ENCODE data around the gene SLC5A10.
A peak's percentile ranks its signal among the peaks of the same experiment; 100 is the strongest.

The SLC5A10 gene

DNA sequence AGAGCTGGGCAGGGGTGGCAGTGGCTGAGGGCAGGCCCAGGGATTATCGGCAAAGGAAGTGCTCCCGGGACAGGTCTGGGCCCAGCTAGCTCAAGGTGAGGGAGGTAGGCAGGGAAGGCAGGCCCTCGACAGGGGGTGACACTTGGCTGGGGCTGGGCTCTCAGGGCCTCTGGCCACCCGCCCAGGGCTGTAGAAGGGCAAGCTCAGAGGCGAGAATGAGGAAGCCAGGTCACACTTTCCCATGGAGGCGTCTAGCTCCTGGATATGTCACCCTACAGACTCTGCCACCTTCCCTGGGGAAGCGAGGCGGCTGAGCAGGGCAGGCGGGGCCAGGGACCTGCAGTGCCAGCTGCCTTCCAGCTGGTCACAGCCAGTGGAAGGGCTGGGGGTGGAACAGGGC lies 33.5 kb downstream of the SLC5A10 start:
- DNase-seq (ENCODE audit: low read depth) = no peak

DNA sequence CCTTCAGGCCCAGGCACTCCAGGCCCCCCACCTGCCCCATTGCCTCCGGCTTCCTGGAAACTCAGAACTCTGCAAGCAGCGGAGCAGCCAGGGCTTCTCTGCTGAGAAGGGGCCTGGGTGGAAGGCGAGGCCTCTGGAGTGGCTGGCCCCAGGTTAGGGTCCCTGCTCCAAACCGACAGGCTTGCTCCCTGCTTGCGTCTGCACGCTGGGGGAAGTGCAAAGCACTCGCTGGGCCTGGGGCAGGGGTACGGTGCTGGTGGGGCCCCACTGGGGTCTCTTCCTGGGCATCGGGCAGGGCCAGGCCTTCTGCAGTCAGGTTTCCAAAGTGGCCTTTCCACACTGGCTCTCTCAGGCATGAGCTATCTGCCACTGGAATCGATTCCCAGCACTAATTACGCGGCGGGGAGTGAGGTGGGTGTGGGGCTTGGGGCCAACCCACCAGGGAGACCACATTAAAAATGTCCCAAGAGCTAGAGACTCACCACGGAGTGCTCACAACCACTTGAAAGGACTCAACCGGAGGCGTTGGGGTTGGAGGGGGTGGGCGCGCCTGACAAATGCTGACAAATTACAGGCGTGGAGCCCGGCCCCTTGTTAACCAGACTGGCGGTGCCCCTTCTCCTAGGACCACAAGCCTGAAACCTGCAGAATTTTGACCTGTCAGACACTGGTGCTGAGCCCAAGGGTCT lies 34.7 kb downstream of the SLC5A10 start:
- DNase-seq (ENCODE audit: low read depth) = no peak

DNA sequence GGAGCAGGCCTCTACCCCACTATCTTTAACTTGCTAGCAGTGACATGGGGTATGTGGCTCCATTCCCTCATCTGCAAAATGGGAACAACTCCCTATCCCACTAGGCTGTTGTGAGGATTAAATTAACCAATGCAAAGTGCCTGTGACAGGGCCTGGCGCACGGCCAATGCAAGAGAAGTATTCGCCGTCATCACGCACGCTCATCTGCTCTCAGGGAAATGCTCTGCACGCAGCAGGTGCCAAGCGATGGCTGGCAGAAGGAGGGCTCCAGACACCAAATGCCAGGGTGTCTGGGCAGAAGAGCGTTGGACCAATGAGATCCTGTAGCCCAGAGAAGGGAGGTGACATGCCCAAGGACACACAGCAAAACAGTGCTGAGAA lies 35.3 kb downstream of the SLC5A10 start:
- DNase-seq (ENCODE audit: low read depth) = no peak

DNA sequence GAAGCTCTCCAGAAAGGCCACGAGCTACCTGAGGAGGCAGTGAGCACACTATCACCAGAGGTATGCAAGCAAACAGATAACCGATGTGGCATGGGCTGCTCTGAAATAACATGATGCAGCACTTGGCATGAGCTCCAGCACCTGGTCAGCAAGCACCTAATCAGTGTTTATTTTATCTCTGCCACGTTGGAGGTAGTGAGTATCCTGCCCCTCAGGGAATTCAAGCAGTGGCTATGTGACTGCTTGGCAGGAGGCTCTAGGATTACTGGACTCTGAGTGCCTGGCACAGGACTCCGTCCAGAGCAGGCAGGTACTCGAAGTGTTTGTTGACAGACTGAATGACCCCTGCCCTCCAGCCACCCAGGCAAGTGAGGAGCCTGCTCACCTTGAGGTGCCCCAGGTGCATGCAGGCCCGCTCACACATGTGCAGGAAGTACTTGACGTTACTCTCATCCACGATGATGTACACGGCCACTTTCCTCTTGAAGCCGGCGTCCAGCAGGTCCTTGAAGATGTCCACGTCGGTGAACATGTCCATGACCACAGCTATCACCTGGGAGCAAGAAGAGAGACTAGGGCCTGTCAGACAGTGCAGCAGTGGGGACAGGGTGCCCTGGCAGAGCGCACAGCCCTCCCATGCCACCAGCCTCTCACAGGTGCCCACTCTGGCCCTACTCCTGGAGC lies 36.0 kb downstream of the SLC5A10 start:
- no peak for DNase-seq (ENCODE audit: low read depth)

DNA sequence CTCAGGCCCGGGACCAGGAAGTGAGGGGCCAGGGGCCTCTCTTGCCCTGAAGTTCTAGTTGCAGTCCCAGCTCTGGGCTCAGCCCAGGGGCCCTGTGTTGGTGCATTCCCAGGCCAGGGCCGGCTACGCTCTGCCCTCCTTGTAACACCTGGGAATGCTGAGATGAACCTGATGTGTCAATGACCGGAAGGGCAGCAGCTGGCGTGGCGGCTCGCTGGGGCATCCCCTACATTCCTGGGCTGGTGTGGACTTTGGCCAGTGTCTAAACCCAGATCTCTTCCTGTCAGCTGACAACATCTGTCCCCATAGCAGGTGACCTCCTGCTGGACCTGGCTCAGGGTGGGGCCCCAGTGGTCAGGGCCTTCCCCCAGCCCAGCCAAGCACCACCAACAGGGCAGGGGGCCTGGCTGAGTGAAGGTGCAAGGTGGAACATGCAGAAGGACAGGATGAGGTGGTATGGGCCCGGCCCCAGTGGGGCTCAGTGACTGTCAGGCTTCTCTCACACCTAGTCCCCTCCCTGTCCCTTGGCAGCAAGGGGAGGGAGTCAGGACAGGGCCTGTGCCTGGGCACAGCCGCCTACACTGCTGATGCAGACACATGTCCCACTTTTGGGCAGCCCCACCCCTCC lies 36.7 kb downstream of the SLC5A10 start:
- no peak for DNase-seq (ENCODE audit: low read depth)

DNA sequence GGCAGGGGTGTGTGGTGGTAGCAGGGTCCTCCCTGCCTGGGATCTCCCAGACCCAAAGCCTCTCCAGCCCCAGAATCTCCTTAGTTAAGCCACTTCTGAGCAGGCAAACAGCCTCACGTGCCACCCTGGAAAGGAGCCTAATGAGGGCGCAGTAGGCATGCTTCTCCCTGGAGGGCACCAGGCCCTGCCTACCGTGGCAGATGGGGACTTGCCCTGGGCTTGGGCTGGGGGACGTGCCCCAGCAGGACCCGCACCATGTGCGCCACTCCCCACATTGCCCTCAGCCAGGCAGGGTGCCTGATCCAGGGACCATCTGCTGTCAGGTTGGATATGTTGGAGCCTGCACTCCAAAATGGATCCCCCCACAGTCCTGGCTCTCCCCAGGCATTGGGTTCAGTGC lies 38.4 kb downstream of the SLC5A10 start:
- no peak for DNase-seq (ENCODE audit: low read depth)

DNA sequence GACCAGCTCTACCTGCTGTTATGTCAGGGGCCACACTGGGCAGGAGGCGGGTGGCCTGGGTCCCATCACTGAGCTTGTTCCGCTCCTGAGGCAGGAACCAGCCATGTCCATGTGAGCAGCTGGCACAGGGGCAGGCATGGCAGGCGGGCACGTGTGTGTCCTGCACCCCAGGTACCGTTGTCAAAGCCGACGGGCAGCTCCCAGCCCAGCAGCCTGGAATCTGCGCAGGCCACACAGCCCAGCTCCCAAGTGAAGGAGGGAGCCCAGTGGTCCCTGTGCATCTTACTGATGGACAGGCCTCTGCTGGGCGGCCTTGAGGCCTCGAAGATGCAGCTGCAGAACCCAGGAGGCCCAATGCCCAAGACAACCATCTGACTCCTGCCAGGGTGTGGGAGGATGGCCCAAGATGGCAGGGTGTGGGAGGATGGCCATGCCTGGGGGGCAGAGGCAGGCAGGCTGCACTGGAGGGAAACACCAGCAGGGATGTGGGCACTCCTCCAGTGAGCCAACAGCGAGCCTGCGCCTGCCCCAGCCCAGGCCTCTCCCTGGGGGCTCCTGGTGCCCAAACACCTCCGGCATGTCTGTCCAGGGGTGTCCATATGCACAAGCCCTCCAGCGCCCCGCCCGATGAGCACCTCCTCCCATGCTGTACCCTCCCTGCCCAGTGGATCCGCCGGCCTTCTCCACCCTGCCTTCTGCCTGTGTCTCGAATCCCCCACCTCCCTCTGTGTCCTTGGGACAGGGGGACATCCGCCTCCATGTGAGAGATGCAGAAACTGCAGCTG lies 39.8 kb downstream of the SLC5A10 start:
- no peak for DNase-seq (ENCODE audit: low read depth)

DNA sequence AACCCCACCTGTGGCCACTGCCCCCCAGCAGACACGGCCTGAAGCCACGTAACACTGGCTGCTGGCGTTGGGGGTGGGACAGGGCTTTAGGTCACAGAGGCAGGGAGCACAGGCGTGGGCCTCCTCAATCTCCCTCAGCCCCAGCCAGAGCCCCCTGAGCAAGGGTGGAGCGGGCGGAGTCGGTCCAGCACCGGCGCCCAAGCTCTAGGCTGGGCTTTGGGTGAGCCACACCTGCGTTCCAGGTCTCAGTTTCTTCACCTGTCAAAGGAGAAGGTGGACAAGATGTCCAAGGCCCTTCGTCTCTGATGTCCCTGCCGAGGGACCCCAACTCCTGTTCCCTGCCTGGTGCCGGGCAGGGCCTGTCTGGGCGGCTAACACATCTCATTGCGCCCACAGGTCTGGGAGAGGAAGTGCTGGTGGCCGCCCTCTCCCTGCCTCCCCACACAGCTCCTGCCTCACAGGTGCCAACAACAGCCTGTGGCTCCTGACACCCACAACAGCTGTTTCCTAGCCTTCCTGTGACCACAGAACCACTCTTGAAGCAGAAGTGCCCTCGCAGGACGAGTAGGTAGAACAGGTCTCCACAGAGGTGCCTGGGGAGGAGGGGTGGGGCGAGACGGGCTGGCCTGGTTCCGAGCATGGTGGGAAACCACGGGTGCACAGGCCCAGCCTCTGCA lies 40.6 kb downstream of the SLC5A10 start:
- DNase-seq (ENCODE audit: low read depth) = no peak

DNA sequence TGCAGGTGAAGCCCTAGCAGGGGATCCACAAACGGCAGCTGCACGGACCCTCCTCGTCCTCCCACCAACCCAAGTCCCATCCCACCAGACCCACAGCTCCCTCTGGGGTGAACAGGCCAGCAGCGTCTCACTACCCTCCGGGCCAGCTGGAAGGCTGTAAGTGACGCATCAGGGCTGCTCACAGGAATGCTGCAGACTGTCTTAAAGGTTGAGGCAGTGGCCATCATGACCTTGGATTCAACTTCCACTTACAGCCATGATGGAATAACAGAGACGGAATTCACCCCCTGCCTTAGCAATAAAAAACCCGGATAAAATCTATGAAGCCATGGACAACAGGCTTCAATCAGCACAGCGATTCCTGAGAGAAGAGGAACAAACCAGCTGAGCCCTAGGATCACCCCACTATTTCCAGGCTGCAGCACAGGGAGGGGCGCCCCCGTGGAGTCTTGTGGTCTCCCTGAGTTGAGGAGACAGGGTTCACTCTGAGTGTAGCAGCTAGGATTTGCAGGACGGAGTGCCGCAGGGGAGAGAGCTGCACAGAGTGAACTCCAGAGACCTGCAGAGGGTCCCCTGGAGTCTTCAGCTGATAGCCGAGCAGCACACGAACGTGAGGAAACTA lies 42.1 kb downstream of the SLC5A10 start:
- peak; percentile 90 for DNase-seq (ENCODE audit: low read depth)

DNA sequence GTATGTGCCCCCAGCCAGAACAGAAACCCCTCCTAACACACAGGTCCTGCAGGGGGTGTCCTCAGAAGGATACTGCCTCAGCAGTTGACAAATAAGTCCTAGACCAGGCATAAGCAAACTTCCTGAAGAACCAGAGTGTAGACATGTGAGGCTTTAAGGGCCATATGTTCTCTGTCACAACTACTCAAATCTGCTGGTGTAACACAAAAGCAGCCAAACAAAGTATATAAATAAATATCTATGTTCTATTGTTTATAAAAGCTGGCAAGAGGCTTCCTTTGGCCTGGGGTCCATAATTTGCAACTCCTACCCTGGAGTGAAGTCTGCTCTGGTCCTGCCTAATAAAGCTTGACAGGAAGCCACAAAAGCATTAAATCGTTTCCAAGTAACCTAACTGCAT lies 42.7 kb downstream of the SLC5A10 start:
- no peak for DNase-seq (ENCODE audit: low read depth)

DNA sequence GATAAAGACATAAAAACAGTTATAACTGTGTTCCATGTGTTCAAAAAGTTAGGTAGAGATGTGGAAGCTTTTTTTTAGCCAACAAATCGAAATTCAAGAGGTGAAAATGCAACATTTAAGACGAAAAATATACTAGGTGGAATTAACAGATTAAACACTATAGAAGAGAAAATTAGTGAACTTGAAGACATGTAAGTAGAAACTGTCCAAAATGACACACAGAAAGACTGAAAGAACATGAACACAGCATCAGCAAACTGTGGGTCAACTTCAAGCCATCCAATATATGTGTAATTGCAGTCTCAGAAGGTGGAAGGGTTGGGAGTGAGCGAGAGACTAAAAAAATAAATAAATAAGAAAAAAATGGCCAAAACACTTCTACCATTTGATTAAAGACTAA lies 43.3 kb downstream of the SLC5A10 start:
- DNase-seq (ENCODE audit: low read depth) = no peak

DNA sequence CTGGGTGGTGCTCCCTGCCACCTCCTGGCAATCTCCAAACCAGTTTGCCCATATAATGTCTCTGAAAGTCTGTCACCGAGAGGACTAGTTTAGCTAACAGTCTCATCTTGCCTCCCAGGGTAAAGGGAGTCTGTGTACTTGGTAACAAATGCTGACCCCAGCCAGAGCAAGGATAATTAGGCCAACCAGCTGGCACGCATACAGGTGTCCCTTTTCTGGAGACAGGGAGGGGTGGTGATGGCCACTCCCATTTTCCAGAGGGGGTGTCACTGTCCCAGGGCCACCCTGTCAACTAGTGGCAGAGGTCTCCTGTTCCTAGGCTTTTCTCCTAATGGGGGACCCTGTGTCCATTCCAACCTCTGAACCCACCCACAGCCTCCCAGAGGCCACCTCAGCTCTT lies 44.5 kb downstream of the SLC5A10 start:
- no peak for DNase-seq (ENCODE audit: low read depth)

DNA sequence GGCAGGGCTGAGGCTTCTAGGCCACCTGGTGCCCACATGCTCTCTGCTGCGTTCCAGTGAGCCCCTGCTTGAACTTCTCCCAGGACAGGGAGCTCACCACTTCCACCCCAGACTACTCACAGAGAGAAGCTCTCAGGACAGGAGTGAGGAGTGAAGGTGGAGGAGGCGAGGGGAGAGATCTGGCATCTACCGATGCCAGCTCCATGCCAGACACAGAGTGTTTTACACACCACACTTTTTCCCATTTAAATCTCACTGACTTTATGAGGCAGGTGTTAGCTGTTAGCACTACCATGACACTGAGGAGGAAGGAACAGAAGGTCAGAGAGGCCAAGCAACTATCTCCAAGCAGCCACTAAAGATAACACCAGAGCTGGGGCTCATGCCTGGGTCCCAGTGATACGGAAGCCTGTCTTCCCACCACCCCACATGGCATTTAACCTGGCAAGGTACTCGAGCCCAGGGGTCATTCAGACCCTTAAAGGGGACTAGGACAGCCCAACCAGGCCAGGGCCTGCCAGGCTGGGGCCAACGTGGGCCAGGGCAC lies 45.8 kb downstream of the SLC5A10 start:
- no peak for DNase-seq (ENCODE audit: low read depth)

DNA sequence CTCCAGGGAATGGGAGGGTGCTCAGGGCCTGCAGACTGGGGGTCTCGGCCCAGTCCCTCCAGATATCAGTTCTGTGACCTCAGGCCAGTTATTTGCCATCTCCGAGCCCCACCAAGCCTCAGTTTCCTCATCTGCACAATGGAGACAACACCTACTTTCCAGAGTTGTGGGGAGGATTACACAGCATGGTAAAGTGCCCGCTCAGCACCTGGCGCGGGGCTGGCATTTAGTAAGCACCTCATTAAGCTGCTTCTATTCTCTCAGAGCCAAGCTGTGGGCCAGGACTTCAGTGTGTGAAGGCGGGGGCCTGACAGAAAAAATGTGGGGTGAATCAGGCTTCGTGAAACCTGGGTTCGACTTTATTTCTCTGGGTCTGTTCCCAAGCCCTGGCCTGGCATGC lies 47.4 kb downstream of the SLC5A10 start:
- DNase-seq (ENCODE audit: low read depth) = no peak

DNA sequence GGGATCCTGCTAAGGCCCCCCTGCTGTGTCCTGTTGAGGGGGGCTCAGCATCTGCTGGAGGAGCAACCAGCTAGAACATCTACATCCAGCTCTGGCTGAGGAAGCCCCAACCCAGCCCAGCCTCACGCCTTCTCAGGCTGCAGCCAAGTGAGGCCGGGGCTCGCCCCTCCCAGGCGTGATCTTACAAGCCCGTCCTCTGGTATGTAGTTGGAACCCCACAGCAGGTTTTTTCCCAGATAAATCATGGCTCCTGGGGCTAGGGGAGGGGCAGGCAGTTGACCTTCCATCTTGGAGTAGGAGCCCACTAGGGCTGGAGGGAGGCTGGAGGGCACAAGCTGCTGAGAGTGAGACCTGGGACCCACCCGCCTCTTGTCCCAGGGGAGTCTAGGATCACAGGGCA lies 47.9 kb downstream of the SLC5A10 start:
- DNase-seq (ENCODE audit: low read depth) = no peak

DNA sequence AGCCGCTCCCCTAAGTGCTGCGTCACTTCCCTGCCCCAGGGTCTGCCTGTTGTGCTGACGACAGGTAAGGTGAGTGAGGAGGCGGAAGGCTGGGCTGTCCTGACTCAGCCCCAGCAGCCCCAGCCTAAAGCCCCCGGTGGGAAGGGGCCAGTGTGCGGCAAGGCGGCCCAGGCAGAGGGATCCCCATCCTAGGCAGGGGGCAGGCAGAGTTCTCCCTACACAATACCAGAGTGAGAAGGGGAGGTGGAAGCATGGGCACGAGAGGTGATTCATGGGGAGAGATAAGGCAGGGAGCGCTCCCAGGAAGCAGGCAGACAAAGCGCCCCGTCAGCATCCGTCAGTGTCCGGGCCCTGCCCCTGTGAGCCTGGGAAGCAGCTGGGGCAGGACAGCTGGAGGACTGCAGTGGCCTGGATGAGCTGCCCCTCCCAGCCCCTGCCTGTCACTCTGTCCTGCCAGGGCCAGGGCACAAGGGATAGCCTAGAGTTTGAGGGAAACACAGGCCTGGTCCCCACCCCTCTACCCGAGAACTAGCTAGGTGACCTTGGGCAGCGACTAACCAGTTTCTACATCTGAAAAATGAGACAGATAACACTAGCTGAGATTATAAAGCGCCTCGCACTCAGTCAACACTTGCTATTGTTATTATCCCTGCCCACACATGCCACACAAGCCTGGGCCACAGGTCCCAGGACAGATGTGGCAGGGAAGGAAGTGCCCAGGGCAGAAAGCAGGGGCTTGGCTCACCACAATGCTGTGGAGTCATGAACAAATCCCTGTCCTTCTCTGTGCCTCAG lies 48.8 kb downstream of the SLC5A10 start:
- DNase-seq (ENCODE audit: low read depth) = peak; percentile 79

DNA sequence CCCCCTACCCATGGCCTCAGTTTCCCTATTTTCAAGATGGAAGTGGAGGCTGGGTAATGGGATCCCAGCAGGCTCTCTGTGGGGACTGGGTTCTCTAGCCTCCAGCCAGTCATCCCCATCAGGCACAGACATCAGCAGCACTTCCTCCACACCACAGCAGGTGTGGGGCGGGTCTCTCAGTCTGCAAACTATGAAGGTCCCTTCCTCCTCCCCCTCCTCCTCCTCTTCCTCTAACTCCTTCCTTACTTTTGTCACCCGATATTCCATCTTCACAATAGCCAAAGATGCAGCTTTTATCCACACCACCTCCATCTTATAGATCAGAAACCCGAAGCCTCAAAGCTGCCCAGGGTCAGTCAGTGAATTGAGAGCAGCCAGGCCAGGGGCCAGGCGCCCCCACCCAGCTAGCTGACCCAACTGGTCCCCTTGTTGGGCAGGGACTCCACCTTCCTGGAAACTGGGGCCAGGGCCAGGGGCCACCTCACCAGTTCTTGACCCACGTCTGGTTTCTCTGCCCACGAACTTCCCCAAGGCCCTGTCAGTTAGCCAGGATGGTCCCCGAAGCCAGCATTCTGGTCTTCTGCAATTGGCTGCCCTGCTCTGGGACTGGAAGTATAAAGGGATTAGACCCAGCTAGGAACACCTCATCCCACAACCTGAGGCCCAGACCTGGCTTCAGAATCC lies 50.1 kb downstream of the SLC5A10 start:
- peak; percentile 9 for DNase-seq (ENCODE audit: low read depth)

DNA sequence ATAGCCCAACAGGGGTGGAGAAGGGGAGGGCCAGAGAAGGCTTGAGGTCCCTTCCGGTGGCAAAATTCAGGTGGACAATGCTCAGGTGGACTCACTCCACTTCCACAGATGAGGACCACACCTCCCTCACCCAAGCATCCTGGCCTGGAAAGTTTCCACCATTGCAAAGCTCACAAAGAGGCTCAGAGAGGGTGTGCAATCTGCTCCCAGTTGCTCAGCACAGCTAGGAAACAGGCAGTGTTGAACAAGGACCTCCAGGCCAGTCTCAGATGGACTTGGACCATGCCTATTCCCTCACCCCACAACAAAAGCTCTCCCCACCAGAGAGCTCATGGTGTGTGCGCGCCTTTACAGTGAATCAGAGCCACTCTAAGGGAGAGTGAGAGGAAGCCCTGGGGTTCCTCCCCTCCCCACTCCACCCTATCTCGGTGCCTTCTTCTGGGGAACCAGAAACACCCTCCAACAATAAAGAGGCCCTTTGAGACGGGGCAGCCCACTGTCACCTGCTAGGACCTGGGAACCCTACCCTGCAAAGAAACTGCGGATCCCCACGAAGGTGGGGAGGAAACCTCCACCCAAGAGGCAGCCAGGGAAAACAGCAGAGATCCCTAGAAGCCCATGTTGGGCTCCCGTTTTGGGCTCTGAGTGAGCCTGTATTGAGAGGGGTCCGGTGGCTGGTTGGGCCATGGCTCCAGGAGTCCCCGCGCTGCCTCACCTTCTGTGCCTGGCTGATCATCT lies 51.0 kb downstream of the SLC5A10 start:
- peak; percentile 74 for DNase-seq (ENCODE audit: low read depth)
